NCI-H524 (cell line): ENCODE measurements around the gene HDGFL3.

ENCODE experiments used
- DNase-seq, 2 experiments: peaks; one replicate each; lab custom pipeline; 2025; lab: John Stamatoyannopoulos, UW

Gene HDGFL3

DNA sequence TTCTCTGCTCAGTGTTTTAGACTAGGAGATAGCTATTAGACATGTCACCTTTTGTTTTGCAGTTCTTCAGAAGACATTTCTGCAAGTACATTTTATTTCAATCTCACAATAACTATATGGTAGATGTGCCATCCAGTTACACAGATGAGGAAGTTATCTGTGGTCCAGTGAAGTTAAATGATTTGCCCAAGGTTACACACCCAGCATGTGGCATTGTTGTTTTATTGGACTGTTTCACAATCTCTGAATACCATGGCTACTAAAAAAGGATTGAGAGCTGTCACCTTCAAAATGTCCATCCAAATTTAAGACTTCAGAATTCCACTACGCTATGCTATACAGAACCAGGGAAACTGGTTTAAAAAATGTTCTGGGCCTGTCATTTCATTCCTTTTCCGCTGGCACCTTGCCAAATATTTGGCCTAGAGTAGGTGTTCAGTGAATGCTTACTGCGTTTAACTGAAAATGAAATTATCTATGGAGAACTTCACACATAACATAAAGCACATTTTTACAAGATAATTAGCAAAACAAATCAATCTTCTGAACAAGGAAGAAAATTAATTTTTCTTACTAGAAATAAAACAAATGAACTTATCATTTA, 80.0 kb downstream of the HDGFL3 start:
- DNase-seq: peak in 1 of 2 experiments; percentile 7

DNA sequence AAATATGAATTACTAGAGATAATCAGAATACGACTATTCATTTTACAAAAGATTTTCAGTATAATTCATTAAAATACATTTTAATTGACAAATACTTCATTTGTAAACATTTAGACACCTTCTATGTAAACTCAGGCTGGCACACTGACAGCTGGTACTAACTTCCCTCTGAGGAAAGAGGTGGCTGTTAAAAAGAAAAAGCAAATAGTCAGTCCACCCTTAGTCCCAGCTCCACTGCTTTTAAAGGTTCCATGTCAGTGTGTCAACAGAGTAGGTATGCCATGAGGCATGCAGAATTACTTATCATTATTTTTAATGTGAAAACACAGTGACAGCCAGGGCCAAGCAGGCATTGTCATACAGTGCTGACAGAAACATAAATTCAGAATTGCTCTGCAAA, 84.1 kb downstream of the HDGFL3 start:
- no peak for DNase-seq

- DNase-seq: no peak
Observed at GRCh38 chr15:83119968-83120581, 87.5 kb downstream of the HDGFL3 start.

GRCh38 chr15:83118968-83119367, 88.7 kb downstream of the HDGFL3 start:
- DNase-seq: no peak

- DNase-seq: no peak
Observed at GRCh38 chr15:83118291-83118827, 89.3 kb downstream of the HDGFL3 start.

DNA sequence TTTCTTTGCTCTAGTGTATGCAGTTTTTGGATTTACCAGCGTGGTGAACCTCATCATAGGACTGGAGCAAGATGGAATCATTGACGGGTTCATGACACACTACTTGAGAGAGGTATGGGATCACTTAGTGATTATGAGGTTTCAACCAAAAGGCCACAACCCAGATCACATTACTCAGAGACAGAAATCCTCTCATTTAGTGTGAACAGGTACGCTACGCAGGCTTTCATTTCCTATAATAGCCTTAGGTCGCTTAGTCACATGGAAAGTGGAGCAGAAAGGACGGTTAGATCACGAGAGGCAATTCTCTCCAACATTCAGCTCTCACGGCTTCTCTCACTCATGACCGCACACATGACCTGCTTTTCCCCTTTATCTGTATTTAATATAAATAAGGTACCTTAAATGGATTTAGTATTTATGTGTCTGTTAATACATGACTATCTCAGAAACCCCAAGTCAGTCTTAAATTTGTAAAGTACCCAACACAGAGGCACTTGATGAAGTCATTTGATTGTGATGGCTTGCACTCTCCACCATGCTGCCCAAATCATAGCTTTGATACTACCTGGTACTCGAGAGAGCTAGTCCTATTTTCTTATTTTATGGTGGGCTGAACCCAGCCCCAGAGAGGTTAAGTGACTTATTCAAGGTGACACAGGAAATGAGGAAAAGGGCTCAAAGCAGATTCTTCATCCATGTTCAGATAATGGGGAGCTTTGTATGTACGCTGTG, 91.6 kb downstream of the HDGFL3 start:
- no peak for DNase-seq

GRCh38 chr15:83115410-83115809, 92.2 kb downstream of the HDGFL3 start:
- no peak for DNase-seq

DNA sequence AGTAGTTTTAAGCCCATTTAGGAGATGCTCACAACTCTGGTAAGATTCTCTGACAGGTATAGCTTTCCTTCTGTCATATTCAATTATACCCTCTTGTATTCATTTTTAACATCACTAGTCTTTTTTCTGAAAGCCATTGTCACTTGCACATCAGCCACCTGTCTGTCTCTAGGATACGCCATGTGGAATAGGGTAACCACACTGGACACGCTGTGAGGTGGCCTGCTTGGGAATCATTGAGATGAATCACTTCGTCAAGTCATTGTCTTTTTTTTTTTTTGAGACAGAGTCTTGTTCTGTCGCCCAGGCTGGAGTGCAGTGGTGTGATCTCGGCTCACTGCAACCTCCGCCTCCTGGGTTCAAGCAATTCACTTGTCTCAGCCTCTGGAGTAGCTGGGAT, 92.8 kb downstream of the HDGFL3 start:
- no peak for DNase-seq

DNA sequence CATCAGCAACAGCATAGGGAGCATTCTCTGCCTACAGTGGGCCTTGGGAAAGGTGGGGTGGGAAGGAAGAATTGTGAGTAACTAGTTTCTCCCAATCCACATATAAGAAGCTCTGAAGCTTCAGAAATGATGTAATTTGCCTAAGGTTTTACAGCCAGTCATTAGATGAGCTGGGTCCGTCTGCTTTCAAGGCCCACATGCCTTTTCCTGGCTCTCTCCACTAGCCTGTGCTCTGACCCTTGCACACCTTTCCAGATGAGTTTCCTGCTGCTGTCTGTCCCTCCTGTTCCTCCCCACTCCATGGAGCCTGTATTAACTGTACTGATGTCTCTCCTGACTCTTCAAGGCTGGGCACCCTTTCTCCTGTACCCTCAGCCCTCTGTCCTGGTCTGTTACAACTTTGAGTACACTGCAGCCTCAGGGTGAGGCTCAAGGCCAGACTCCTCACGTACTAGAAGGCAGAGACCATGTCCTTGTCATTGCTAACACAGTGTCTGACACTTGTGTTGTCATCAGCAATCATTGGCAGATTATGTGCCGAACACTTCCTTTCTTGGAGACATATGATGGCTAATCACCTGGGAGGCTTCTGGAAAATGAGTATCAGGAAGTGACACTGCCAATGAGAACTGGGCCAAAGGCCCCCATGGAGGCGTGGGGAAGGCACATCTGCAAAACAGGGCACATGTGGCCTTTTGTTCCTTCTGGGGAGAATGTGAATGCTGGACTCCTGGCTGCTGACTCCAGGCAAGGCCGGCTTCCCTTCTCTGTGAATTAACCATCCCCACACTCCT, 93.5 kb downstream of the HDGFL3 start:
- no peak for DNase-seq

DNA sequence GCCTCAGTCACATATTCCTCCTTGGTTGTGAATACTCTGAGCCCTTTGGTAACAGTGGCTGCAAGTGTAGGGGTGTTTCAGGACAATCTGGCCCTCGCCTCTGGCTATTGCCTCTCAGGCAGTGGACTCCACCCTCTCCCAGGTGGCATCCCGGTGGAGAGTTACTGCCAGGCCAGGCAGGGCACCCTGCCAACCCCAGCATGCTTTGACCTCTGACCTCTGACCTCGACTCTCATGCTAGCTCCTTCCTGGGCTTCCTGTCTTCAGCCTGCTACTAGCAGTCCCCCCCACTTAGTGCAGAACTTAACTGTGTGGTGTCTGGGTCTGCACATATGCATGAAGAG, 94.7 kb downstream of the HDGFL3 start:
- no peak for DNase-seq

- no peak for DNase-seq
Observed at GRCh38 chr15:83112233-83112955, 95.2 kb downstream of the HDGFL3 start.

DNA sequence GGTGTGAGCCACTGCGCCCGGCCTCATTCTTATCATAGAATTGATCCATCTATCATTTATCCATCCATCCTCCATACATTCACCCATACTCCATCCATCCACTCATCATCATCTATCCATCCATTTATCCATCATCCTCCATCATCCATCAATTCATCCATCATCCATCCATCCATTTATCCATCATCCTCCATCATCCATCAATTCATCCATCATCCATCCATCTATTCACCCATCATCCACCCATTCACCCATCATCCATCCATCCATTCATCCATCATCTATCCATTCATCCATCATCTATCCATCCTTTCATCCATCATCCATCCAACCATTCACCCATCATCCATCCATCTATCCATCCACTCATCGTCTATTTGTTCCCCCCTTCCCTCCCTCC, 96.5 kb downstream of the HDGFL3 start:
- DNase-seq: no peak

DNA sequence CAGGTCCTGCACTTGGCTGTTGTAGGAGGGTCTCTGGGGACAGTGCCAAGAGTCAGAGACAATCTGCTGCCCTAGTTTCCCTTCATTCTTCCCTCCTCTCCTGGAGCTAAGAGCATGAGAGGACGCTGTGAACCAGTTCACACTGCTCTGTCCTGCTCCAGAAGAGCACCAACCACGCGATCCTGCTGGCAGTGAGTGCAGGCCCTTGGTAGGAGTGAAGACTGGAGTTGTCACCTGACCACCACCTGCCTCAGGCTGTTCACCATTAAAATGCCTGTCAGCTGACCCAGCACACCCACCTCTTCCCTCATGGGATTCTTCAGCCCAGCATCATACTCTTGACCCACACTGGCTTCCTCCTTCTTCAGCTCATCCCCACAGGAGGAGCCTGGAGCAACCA, 97.2 kb downstream of the HDGFL3 start:
- no peak for DNase-seq

DNA sequence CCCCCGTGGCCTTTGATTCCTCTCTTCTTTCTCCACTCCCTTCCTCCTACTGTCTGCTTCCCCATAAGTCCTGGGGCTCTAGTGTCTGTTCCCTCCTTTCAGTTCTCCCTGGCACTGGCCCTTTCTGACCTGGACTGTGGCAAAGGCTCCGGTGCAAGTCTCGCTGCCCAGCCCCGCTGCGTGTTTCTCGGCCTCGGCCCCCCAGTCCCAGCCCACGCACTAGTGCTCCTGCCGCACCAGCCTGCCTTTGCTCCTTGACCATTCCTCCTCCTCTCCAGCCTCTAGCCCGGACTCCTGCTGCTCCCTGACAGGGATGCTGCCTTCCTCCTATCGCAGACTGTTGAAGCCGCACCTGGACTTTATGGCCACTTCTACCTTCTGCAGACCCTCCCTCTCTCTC, 98.1 kb downstream of the HDGFL3 start:
- no peak for DNase-seq

GRCh38 chr15:83108266-83109219, 99.1 kb downstream of the HDGFL3 start:
- peak in 1 of 2 experiments; percentile 30 for DNase-seq

DNA sequence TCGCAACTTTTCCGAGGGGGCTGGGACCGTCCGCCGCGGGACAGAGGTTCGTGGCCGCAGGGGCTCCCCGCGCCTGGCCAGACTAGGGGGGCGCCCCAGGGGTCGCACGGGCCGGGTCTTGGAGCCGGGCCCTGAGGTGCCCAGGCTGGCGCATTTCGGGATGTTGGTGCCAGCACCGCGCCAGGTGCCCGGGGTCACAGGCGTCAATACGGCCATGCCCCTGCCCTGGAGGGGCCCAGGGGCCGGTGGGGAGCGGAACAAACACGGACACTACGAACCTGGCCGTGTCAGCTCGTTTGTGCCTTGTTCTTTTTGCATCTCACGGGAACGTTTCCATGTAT, 99.8 kb downstream of the HDGFL3 start:
- no peak for DNase-seq

DNA sequence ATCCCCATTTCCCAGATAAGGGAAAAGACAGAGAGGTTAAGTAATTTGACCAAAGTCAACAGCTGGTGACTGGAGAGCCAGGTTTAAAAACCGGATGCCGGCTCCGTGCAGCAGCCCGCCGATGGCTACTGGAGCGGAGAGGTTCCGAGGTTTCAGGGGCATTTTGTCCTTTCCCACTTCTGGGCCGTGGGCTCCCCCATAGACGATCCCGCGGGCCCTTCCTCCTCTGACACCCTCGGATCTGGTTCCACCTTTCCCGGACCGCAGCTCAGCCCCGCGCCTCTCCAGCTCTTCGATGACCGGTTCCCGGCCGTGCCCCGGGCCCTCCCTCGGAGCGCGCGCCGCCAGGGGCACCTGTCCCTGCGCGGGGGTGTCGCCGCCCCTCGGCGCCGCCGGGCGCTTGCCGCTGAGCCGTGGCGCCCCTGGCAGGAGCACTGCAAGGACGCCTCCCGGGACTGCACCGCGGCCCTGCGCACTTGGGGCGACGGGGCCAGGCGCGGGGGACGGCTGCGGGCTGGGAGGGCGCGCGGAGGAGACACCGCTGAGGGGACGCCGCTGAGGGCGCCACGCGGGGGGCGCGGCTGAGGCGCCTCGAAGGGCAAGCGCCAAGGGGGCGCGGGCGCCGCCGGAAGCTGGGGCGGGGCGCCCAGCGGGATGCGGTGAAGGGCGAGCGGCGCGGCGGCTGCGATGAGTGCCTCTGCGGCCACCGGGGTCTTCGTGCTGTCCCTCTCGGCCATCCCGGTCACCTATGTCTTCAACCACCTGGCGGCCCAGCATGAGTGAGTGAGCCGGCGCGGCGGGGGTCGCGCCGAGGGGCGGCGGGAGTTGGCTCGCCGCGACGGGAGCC, 100.4 kb downstream of the HDGFL3 start, which contains the start of gene TM6SF1:
TSS of gene TM6SF1 (plus strand) at position 652 of the 847 bp plus-strand sequence. CDS start at position 688, 36 bp downstream.
- peak in 1 of 2 experiments; percentile 56 for DNase-seq

- DNase-seq: no peak
Observed at GRCh38 chr15:83105440-83105839, 102.2 kb downstream of the HDGFL3 start.

GRCh38 chr15:83104141-83104540, 103.5 kb downstream of the HDGFL3 start:
- no peak for DNase-seq

- DNase-seq: no peak
Observed at GRCh38 chr15:83102346-83102745, 105.3 kb downstream of the HDGFL3 start.
